IPS-NIHi7 (cell line): ENCODE results near the gene MPZ.
"Not testable (repeated sequence)": the region's sequence is repeated elsewhere in the genome, so short reads cannot be mapped to it uniquely, and the experiment has no call there.

Source experiments
- DNase-seq: peaks from one replicate; pipeline ENCODE4 v3.0.0; 2012; ENCODE audit warnings: mixed read lengths; ENCODE audit errors: extremely low spot score

The MPZ gene

GRCh38 chr1:161309868-161310267, at the start of gene MPZ:
Gene MPZ (minus strand): TSS chr1:161309968. CDS start chr1:161309905, 63 bp downstream.
- DNase-seq: no peak

DNA sequence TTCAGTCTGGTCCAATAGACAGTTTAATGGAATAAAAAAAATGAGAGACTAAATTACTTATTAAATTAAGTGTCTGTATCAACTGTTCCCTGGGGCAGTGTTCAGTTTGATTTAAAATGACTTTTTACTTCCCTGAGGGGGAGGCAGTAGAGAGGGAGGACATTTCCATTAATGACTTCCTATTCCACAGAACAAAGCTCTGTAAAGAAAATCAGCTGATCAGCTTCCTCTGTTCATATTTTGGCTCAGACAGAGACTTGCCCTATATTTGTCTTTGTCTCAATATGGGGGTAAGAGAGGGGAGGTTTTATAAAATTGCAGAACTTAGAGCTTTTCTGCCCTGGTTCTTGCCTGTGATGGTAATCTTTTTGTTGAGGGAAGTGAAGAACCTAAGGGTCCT, 49.5 kb upstream of the MPZ start:
- no peak for DNase-seq

GRCh38 chr1:161357073-161357472, 47.3 kb upstream of the MPZ start:
- DNase-seq: no peak

GRCh38 chr1:161351482-161351881, 41.7 kb upstream of the MPZ start:
- DNase-seq: no peak

DNA sequence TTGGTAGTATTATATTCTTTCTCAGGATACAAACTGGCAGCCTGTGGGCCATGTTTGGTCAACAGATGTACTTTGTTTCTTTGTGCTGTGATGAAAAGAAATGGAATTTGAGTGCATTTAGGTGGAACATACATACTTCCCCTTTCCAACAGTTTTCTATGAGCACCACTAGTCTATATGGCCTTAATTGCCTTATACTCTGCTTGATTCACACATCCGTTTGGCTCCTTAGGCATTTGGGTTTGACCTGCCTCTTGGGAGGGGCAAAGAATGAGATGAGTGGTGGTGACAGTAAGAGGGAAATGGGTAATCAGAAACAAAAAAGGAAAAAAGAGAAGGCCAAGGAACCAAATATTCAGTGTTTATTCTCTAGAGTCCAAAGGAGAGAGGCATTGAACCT, 40.9 kb upstream of the MPZ start:
- no peak for DNase-seq

DNA sequence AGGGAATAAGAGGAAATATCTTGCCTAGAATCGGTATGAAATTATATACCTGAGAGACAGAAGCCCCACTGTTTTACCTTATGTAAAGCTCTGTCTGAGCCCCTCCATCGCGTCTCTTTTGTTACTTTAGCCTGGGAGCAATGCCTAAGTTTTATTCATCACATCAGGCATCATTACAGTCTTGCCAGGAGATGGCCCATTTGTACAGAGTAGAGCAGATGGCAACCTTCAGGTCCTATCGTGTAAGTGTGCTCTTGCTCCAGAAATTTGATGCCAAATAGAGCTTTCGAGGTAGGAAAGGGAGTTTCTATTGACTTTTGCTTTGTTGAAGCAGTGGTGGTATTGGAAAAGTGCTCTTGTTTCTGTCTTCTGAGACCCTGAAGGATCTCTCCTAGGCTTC, 33.1 kb upstream of the MPZ start:
- no peak for DNase-seq

DNA sequence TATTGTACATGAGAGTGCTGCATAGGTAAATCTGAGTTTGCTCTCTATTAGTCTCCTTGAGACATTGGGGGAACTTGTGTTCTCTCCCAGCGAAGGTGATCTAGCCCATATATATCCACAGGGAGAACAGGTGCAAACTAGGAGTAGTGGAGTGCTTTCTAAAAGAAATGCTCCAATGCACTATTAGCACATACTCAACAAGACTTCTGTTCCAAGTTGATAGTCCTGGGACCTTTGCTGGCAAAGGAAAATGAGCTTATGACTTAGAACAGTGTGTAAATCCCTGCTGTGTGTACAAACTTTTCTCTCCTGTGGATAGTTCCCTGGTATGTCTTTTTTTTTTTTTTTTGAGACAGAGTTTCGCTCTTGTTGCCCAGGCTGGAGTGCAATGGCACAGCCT, 32.4 kb upstream of the MPZ start:
- no peak for DNase-seq

DNA sequence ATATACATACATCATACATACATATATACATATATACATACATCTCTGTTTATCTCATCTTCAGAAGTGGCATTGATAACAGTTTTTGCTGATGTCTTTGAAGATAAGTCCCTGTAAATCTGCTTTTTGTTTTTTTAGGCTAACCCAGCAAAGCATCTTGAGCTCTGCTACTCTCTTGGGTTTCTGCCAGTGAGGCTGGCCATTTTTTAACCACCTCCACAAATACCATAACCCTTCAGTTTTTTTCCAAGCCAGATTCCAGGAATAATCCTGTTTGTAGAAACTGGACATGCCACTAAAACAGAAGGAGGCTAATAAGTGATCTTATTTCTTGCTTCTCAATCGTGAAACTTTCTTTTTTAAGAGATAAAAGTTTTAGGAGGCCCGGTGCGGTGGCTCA, 26.0 kb upstream of the MPZ start:
- DNase-seq: no peak

DNA sequence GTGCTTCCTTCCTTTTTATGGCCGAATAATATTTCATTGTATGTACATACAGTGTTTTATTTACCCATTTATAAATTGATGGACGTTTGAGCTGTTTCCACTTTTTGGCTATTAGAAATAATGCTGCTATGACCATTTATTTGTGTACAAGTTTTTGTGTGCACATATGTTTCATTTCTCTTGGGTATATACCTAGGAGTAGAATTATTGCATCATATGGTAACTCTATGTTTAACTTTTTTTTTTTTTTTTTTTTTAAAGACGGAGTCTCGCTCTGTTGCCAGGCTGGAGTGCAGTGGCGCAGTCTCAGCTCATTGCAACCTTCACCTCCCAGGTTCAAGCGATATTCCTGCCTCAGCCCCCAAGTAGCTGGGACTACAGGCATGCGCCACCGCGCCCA, 23.4 kb upstream of the MPZ start:
- DNase-seq: no peak

DNA sequence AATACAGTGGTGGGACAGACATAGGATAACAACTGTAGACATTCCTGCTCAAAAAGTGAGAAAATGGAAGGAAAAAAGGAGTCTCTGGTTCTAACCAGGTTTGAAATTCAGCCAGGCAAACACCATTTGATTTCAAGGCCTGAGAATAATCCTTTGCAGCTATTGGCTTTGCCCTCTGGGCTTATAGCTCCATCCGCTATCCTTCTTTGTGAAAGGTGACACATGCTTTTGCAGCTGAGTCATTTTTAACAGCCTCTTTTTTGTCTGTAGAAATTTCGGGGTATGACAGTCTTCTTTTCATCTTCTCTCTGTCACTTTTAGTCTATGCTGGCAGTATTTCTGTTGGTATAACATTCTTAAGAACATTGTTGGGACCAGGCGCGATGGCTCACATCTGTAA, 20.6 kb upstream of the MPZ start:
- no peak for DNase-seq

GRCh38 chr1:161324020-161324419, 14.3 kb upstream of the MPZ start:
- no peak for DNase-seq

GRCh38 chr1:161315841-161316674, 6.3 kb upstream of the MPZ start:
- not testable (repeated sequence) for DNase-seq

DNA sequence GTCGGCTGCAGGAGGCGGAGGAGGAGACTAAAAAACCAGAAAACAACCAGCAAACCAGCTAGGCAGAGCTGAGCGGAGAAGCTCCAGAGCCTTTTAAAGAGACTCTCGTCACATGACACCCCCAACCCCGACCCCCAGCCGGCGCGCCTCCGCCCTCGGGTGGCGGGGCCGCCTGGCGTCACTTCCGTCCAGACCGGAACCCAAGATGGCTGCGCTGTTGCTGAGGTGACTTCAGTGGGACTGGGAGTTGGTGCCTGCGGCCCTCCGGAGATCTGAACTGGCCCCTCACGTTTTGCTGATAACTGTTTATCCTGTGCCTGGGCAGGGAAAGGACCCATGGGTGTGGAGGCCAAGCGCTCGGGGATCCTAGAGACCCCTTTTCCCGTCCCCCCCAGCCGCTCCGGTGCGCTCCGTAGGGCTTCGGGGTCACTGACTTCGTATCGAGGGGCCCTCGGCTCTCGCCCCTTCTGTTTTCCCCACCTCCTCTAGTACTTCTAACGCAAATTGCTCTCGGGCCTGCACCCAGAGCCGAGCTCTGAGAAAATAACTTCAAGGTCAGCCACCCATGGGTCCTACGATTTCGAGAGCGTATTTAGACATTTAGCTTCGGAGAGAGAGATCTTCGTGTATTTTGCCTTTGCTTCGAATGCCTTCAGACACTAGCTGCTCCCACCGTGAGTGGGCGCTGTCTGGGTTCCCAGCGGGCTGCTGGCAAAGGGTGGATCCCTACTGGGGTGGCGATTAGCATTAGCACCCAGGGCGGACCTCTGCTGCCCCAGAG, 4.6 kb upstream of the MPZ start, which contains the start of gene SDHC:
TSS of gene SDHC (plus strand) at position 181 of the 781 bp plus-strand sequence. CDS start at position 206, 25 bp downstream.
- peak; percentile 95 for DNase-seq

DNA sequence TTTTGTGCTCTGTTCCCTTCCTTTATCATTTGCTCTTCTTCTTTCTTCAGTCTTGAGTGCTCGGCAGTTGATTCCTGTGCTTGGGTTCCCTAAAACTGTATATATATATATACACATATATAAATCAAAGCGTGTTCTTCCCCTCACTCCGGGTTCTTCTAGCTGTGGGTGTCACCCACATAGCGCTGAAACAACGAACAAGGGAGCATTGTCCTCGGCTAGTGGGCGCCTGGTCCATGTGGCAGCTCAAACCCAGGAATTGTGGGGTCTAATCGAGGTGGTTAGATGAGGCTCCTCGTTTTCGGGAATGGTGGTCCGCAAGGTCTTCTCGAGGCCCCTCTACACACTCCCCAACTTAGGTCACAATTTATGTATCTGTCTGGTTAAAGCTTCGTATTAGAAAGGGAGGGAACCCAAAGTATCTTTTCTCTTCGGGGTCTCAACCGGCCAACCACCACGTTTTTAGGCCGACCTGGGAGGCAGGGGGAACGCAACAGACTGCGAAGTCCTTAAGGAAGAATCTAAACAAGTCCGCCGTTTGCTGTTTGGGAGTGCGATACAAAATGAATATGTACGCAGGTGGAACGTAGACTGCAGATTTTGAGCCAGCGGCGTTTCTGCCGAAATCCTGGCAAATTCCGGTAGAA, 3.9 kb upstream of the MPZ start:
- no peak for DNase-seq

GRCh38 chr1:161311595-161312181, 1.9 kb upstream of the MPZ start:
- no peak for DNase-seq

- no peak for DNase-seq
Measured at GRCh38 chr1:161307892-161308638, 1.7 kb downstream of the MPZ start.

- DNase-seq: no peak
Measured at GRCh38 chr1:161307230-161307768, 2.5 kb downstream of the MPZ start.

DNA sequence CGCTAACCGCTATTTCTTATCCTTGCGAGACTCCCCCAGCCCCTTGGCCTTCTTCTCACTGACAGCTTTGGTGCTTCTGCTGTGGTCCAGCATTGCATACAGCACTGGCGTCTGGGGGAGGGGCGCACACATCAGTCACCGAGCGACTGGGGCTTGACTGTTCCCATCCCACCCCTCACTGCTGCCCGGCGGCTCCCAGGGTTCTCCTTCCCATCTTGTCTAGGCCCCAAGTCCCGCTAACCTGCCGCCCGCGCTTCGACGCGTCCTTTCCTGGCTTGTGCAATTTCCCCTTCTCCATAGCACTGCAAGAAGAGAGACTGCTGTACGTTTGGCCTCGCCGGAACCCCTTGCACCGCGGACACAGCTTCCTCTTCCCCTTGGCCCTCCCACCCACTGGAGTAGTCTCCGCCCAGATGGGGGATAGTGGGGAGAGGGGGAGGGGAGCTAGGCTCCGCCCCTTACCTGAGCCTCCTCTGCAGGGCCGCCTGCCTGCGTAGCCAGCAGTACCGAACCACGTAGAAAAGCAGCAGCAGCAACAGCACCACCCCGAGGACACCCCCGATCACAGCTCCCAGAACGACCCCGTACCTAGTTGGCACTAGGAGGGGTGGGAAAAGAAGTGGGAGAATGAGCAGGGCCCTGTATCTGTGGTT, 3.8 kb downstream of the MPZ start:
- peak; percentile 97 for DNase-seq

GRCh38 chr1:161304927-161305866, 4.6 kb downstream of the MPZ start:
- DNase-seq: no peak
